Cardiac muscle cell (in vitro differentiated cells and primary cell): Measurements from ENCODE around the gene AFTPH. TPM values are rescaled to one million over a fixed set of nuclear protein-coding genes. Genes with fewer than 3 reads are reported as not detected.
A peak's percentile ranks its signal among the peaks of the same experiment; 100 is the strongest.

Source experiments
- DNase-seq, 2 donors: peaks; one replicate each; pipeline versions ENCODE4 v3.0.0 to v3.0.0-alpha.2; 2010 to 2017; ENCODE audit warnings: low read depth in 1 of 2, low spot score in 1 of 2
- H3K27ac ChIP-seq: fragments of 200-600 bp; sonication (generic); 2 replicates; pipeline ENCODE4 v1.5.1; 2016
- H3K27me3 ChIP-seq: fragments of 200-600 bp; sonication (generic); 2 replicates; pipeline ENCODE4 v1.6.0; 2016; ENCODE audit warnings: control low read depth
- H3K36me3 ChIP-seq: fragments of 200-600 bp; sonication (generic); 2 replicates; pipeline ENCODE4 v1.5.1; 2016; ENCODE audit warnings: control low read depth
- H3K4me1 ChIP-seq: fragments of 200-600 bp; sonication (generic); 2 replicates; pipeline ENCODE4 v1.8.1; 2017; ENCODE audit warnings: low read depth, mild to moderate bottlenecking, mixed run types
- H3K4me3 ChIP-seq: fragments of 200-600 bp; sonication (generic); 2 replicates; pipeline ENCODE4 v1.5.1; 2016; ENCODE audit warnings: mild to moderate bottlenecking
- H3K9me3 ChIP-seq: fragments of 200-600 bp; sonication (generic); 2 replicates; pipeline ENCODE4 v1.5.1; 2017; ENCODE audit warnings: low read depth, mild to moderate bottlenecking, control low read depth
- polyA plus RNA-seq: library from polyadenylated mRNA; unstranded; fragments of >200 nt; fragmentation: Nextera tagmentation; extraction: Ambion mirVana; gene quantifications from 2 replicates; pipeline ENCODE4 v1.2.1, GENCODE V29; 2016
- total RNA-seq: library from RNA; depleted of rRNA; stranded (reverse); fragments of >200 nt; gene quantifications from 2 replicates; pipeline ENCODE4 v1.2.3, GENCODE V29; 2016
- TF ChIP-seq, protein P1 (sequence below): IDR thresholded peaks from 2 replicates; pipeline ENCODE4 v1.5.1; 2012; ENCODE audit warnings: low read depth, mild to moderate bottlenecking, low read length

AFTPH gene
- total and polyA plus RNA-seq, 2 experiments from 2014 or later, result 7.1 to 18.5 TPM

DNA sequence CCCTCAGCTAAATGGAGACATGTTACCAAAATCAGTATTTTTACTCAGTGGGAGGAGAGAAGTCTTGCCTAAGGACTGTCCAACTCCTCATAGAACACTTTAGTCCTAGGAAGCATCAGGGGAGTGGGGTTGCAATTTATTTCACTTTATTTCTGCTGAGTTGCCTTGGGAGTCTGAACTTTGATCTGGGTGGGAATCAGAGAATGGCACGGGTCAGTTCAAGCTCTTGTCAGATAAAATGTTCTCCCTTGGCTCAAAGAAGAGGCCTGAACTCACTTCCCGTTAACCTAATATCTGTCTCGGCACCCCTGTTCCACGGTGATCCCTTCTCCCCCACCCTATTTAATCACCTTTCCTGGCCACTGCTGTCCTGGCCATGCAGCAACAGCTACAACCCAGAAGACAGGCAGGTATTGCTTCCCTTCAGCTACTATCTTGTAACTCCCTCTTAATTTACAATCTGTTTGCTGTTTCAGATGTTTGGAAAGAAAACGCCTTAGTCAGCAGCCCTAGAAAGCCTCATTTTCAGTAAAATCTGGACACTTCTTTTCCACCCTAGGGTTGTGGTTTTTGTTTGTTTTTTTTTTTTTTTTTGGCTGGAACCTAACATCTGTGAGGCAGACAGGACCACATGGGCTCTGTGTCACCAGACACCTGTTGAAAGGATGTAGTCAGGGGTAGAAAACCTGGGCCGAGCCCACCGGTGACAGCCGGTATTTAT is 77.1 kb downstream of the AFTPH start:
- TF ChIP-seq, protein P1, sequence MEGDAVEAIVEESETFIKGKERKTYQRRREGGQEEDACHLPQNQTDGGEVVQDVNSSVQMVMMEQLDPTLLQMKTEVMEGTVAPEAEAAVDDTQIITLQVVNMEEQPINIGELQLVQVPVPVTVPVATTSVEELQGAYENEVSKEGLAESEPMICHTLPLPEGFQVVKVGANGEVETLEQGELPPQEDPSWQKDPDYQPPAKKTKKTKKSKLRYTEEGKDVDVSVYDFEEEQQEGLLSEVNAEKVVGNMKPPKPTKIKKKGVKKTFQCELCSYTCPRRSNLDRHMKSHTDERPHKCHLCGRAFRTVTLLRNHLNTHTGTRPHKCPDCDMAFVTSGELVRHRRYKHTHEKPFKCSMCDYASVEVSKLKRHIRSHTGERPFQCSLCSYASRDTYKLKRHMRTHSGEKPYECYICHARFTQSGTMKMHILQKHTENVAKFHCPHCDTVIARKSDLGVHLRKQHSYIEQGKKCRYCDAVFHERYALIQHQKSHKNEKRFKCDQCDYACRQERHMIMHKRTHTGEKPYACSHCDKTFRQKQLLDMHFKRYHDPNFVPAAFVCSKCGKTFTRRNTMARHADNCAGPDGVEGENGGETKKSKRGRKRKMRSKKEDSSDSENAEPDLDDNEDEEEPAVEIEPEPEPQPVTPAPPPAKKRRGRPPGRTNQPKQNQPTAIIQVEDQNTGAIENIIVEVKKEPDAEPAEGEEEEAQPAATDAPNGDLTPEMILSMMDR, result no peak

DNA sequence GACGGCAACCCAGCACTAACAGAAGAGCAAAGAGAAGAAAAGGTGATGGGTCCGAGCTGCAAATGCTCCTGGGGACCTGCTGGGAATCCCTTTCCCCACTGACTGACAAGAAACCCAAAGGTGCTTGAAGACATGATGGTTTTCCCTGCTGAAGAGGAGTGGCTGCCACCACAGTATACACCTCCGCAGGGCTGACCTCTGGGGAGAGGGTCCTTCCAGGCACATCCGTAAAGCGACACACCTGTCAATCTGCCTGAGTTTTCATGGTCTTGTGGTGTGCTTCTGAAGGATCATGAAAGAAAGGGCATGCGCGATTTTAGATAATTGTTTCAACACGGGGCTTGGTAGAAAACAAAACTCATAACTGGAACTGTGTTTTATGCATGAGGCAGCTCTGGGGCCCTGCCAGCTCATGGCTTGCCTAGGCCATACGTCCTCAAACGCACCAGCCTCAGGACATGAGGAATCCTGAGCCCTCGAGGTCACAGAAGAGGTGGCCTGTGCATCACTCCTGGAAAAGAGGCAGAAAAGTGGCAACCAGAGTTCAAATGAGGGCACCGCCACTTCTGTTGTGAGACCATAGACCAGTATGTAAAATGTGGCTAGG is 77.8 kb downstream of the AFTPH start:
- Histone ChIP-seq H3K4me1 (peaks cover 5% of the 10 kb centered on the region), H3K9me3 (no peaks in the 10 kb centered on the region), H3K27me3 (no peaks in the 10 kb centered on the region), H3K27ac (no peak overlapping the region), H3K36me3 (no peaks in the 10 kb centered on the region), H3K4me3 (no peak overlapping the region)
- TF ChIP-seq, protein P1, result no peak
- DNase-seq, result no peak

More for the DNA sequence above, 77.1 kb downstream of the AFTPH start:
- no peak for DNase-seq
- no peaks in the 10 kb centered on the region for H3K4me1 ChIP-seq
- no peaks in the 10 kb centered on the region for H3K27me3 ChIP-seq
- no peak overlapping the region for H3K4me3 ChIP-seq
- no peaks in the 10 kb centered on the region for H3K36me3 ChIP-seq
- H3K9me3 ChIP-seq, result no peaks in the 10 kb centered on the region
- H3K27ac ChIP-seq, result no peak overlapping the region

DNA sequence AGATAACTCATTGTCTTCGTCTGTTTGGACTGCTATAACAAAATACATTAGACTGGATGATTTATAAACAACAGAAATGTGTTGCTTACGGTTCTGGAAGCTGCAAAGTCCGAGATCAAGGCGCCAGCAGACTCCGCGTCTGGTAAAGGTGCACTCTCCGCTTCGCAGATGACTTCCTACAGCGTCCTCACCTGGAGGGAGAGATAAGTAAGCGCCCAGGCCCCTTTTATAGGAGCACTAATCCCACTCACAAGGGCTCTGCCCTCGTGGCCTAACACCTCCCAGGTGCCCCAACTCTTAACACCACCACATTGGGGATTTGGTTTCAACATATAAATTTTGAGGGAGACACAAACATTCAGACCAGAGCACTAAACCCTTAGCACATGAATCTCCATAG is 78.3 kb downstream of the AFTPH start:
- Histone ChIP-seq H3K27ac (no peak overlapping the region), H3K4me1 (peaks cover 6% of the 10 kb centered on the region), H3K36me3 (no peaks in the 10 kb centered on the region), H3K9me3 (no peaks in the 10 kb centered on the region), H3K4me3 (no peak overlapping the region), H3K27me3 (no peaks in the 10 kb centered on the region)
- TF ChIP-seq, protein P1, result no peak
- DNase-seq, result no peak

DNA sequence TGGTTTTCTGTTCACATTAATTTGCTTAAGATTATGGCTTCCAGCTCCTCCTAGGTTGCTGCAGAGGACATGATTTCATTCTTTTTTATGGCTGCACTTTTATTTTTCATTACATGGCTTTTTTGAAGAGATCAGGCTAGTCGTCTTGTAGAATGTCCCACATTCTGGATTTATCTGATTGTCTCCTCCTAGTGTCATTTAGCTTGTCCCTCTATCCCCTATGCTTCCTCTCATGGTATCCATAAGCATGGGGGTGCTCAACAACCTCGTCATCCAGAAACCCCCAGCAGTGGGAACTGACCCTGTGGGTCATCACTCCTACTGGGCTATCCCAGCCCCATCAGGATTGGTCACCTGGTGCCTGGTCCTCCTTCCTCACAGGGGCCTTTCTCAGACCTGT is 80.0 kb downstream of the AFTPH start:
- Histone ChIP-seq H3K27ac (no peak overlapping the region), H3K27me3 (no peaks in the 10 kb centered on the region), H3K9me3 (no peaks in the 10 kb centered on the region)

DNA sequence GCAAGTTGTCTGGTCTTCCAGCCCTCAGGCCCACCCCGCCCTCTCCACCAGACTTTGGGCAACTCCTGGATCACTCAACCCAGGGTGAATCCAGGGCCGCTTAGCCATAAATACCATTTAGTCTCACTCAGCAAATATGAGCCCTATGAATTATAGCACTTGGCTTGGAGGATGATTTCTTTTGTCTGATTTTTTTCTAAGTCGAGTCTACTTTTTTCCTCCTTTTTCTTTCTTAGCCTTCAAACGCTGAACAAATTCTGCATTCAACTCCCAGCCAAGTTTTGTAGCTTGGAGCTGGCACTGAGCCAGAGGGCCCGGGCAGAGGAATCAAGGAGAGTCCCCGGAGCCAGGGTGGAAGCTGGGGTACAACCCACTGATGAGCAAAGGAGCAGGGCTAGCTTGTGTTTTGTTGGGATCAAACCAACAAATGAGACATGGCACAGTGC is 80.9 kb downstream of the AFTPH start:
- TF ChIP-seq, protein P1, result no peak
- DNase-seq, result peak in 1 of 2 donors; percentile 19
- Histone ChIP-seq H3K36me3 (no peaks in the 10 kb centered on the region), H3K4me3 (no peak overlapping the region), H3K27ac (no peak overlapping the region), H3K4me1 (peaks cover 6% of the 10 kb centered on the region), H3K9me3 (no peaks in the 10 kb centered on the region), H3K27me3 (no peaks in the 10 kb centered on the region)

More for the DNA sequence above, 80.0 kb downstream of the AFTPH start:
- no peak for DNase-seq
- peaks cover 6% of the 10 kb centered on the region for H3K4me1 ChIP-seq
- TF ChIP-seq, protein P1, result no peak
- H3K36me3 ChIP-seq, result no peaks in the 10 kb centered on the region
- H3K4me3 ChIP-seq, result no peak overlapping the region
